ENCODE data around the gene OTOA.

DNA sequence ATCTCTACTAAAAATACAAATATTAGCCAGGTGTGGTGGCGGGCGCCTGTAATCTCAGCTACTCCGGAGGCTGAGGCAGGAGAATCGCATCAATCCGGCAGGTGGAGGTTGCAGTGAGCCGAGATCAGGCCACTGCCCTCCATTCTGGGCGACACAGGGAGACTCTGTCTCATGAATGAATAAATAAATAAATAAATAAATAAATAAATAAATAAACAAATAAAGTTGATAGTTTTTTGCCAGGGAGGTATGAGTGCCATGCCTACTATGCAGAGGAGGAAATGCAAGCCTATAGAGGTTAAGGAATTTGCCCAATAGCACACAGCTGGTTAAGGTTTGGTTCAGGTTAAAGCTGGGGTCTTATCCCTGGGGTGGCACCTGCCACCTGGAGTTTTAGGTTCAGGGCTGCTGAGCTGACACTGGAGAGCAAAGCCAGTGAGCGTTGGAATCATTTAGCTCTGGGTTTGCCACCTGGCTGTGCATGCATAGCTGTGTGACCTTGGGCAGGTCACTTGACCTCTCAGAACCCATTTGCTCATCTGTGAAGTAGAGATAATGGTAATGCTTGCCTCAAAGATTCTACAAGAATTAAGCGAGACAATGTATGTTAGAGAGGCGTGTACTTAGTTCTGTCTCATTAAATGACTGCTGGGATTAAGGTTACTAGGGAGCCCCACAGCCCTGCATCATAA is 1.2 kb downstream of the OTOA start:
- no peak for TF ChIP-seq POLR2A (IDR thresholded peaks at IDR 0.05; ENCODE audit: low read length)
- no peak for TF ChIP-seq GATA1 (IDR thresholded peaks at IDR 0.05; ENCODE audit: low read depth, low read length)
